ENCODE measurements around the gene SLC46A2. TPM values are rescaled to one million over a fixed set of nuclear protein-coding genes. Genes with fewer than 3 reads are reported as not detected.

The SLC46A2 gene
- total and polyA plus RNA-seq, 2 of the 8 experiments (the other 6 are each of a cell fraction or from before 2014, with no cell fraction given), result 0.03 TPM; not detected in 1

DNA sequence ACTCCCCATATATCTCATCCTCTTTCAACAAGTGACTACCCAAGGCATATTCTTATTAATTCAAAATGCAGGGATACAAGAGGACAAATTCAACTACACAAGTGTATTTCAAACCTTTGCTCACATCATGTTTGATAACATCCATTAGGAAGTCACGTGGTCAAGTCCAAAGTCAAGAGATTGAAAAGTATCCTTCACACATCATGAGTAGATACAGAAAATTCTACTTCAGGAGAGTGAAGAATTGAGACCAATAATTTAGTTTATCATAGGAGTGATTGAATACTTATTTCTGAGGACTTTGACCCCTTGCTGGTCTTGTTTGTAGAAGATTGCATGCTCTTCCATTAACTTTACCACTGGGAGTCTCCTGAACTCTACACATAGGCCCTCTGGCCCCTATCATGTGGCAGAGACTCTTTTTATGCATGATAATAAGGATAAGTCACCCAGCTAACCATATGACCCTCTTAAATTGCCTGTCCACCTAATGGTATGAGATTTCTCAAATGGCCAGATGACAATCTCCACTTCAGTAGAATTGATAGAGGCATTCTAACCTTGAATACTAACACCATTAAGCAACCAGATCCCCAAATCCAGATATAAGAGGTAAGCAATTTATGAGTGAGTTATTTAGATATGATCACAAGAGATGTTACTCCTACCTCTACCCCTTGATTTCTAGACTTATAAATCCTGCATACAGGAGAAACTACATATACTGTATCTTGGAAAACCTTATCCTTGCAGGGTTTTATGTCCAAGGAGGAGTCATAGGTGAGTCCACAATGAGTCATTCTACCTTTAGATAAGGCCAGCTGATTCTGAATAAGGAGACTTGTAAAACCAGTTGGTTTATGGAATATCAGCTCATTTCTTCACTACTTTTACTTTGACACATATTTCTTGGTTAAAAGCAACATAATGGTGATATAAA, 26.6 kb upstream of the SLC46A2 start:
- CTCF ChIA-PET (ENCODE audit: partially characterized antibody), result interaction anchor here (0.9 to 6.4 kb wide), 6 partner anchors 8 to 54 kb away, joined by 3 to 43 read pairs (median 3); no protein-coding TSS in a partner anchor

More for the DNA sequence above, 26.6 kb upstream of the SLC46A2 start:
- Histone ChIP-seq H3K4me2 (ENCODE audit: insufficient read depth in 1 of 2, low read depth in 2 of 2, low read length in 2 of 2) (no peak overlapping the region), H3K27ac (ENCODE audit: low read depth, low read length) (no peak overlapping the region), H3K9me3 (ENCODE audit: insufficient read depth in 2 of 2, low read depth in 1 of 2, low read length in 1 of 2) (peaks cover 1 to 5% of the 10 kb centered on the region in 2 experiments; a peak in 3 of 4 replicates), H4K5ac (ENCODE audit: insufficient read length, low read depth, low read length) (no peak overlapping the region), H4K91ac (replicated peaks; ENCODE audit: insufficient read length, low read length) (no peak overlapping the region), H3K36me3 (ENCODE audit: control insufficient read depth in 2 of 4, insufficient read depth in 4 of 4, low read length in 3 of 4) (no peaks in the 10 kb centered on the region), H2AFZ (ENCODE audit: low read length) (no peak overlapping the region), H3K14ac (ENCODE audit: insufficient read length) (no peak overlapping the region), H2BK5ac (ENCODE audit: low read depth, low read length) (no peak overlapping the region), H3K27me3 (replicated peaks in 1 of 4; ENCODE audit: control insufficient read depth in 3 of 4, extremely low read depth in 1 of 4, insufficient read depth in 3 of 4, low read length in 3 of 4) (peaks cover 0 to 5% (median 2%) of the 10 kb centered on the region in 4 experiments; a peak in 3 of 7 replicates), H2BK120ac (replicated peaks; ENCODE audit: low read depth, low read length) (no peak overlapping the region), H4K8ac (ENCODE audit: extremely low read depth, insufficient read depth, low read length) (no peak overlapping the region), H3K4ac (replicated peaks; ENCODE audit: insufficient read length, low read depth, low read length) (no peak overlapping the region), H2BK12ac (ENCODE audit: low read depth, low read length) (no peak overlapping the region), H3K9ac (replicated peaks in 1 of 4; ENCODE audit: extremely low read depth in 1 of 4, low read depth in 3 of 4, low read length in 3 of 4) (no peak overlapping the region), H2BK15ac (ENCODE audit: low read length) (no peak overlapping the region), H3K23me2 (ENCODE audit: low read depth, low read length) (no peaks in the 10 kb centered on the region), H4K20me1 (replicated peaks in 1 of 2; ENCODE audit: control insufficient read depth in 1 of 2, insufficient read depth in 2 of 2, low read length in 2 of 2) (no peaks in the 10 kb centered on the region), H3K79me2 (ENCODE audit: control insufficient read depth in 1 of 2, insufficient read depth in 2 of 2, low read length in 2 of 2) (no peaks in the 10 kb centered on the region), H3K23ac (ENCODE audit: insufficient read length) (no peak overlapping the region), H3K18ac (ENCODE audit: extremely low read depth, low read length) (no peak overlapping the region), H3K79me1 (ENCODE audit: low read depth, low read length) (no peaks in the 10 kb centered on the region), H3K56ac (replicated peaks; ENCODE audit: insufficient read length, low read depth, low read length) (no peak overlapping the region), H2AK5ac (ENCODE audit: low read depth, low read length) (no peak overlapping the region), H3K4me3 (ENCODE audit: extremely low read depth in 1 of 4, insufficient read depth in 2 of 4, low read depth in 3 of 4, low read length in 4 of 4) (no peak overlapping the region), H3K4me1 (replicated peaks in 1 of 4; ENCODE audit: control insufficient read depth in 3 of 4, insufficient read depth in 4 of 4, low read length in 3 of 4) (no peaks in the 10 kb centered on the region), H2BK20ac (ENCODE audit: low read length) (no peak overlapping the region)
- TF ChIP-seq RXRA (IDR thresholded peaks at IDR 0.05; ENCODE audit: insufficient read depth, low read depth, low read length) (no peak), KDM4A (IDR thresholded peaks at IDR 0.05; ENCODE audit: low read depth, low read length, severe bottlenecking) (no peak), MAFK (IDR thresholded peaks at IDR 0.05; ENCODE audit: low read depth, low read length) (no peak), RNF2 (IDR thresholded peaks at IDR 0.05; ENCODE audit: borderline replicate concordance, low read depth, low read length, missing control alignments, poor library complexity, severe bottlenecking) (no peak), POU5F1 (IDR thresholded peaks at IDR 0.05; ENCODE audit: low read depth, low read length) (no peak), YY1 (IDR thresholded peaks at IDR 0.05; ENCODE audit: low read depth, low read length) (no peak), EGR1 (IDR thresholded peaks at IDR 0.05; ENCODE audit: borderline replicate concordance, low read depth, low read length) (no peak), TCF12 (IDR thresholded peaks at IDR 0.05; ENCODE audit: low read depth, low read length) (no peak), TAF7 (optimal IDR thresholded peaks at IDR 0.05; ENCODE audit: borderline replicate concordance, low read depth, low read length) (no peak), SIRT6 (IDR thresholded peaks at IDR 0.05; ENCODE audit: low read length) (no peak), PHF8 (conservative IDR thresholded peaks at IDR 0.05; ENCODE audit: low read depth, low read length) (no peak)
- 58% methylated on average over 1 of the region's 1 CpG; no CpG with 5 or more reads in 1 of the 2 experiments for WGBS, 2 experiments (ENCODE audit: extremely low coverage in 1 of 2, insufficient coverage in 1 of 2, insufficient read length in 1 of 2, insufficient replicate concordance in 2 of 2, low coverage in 1 of 2, low lambda C conversion rate in 2 of 2, missing lambda C conversion rate in 1 of 2)
- no peak for DNase-seq (ENCODE audit: low read depth in 1 of 2, low spot score in 2 of 2)
- POLR2A ChIA-PET (ENCODE audit: partially characterized antibody), result no interaction called here
- FAIRE-seq, result no peak
